ENCODE results near the gene MGMT. TPM values are rescaled to one million over a fixed set of nuclear protein-coding genes. Genes with fewer than 3 reads are reported as not detected.

MGMT gene
- total RNA-seq, 2 donors from 2014 or later, result 26.9 to 27.7 TPM

DNA sequence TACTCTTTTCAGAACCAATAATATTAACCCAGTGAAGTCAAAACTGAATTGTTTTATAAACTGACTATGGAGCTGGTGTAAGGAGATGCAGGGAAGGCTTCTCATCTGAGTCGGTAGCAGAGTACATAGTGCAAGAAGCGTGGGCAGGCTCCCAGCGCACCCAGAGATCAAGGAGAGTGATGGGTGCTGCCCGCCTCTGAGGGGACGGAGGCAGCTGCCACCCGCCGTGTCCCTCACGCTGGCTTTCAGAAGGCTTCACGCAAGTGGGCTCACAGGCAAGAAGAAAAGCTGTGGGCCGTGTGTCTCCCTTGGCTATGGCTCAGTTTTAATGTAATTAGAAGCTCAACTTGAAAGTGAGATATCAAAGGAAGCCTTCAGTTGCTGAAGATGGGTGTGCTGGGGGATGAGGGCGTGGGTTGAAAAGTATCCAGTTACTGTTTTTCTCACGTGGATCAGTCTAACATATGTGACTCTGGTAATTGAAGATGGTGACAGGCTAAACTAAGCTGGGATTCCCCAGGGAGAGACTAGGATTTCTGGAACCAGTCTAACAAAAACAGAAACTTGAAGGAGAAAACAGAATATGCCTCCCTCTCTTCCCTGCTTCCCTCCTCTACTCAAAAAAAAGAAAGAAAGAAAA is 159.9 kb downstream of the MGMT start:
- Mint-ChIP-seq H3K36me3 (peaks cover 9 to 21% of the 10 kb centered on the region in 2 donors), H3K27ac (no peak overlapping the region)
- no peak for ATAC-seq

DNA sequence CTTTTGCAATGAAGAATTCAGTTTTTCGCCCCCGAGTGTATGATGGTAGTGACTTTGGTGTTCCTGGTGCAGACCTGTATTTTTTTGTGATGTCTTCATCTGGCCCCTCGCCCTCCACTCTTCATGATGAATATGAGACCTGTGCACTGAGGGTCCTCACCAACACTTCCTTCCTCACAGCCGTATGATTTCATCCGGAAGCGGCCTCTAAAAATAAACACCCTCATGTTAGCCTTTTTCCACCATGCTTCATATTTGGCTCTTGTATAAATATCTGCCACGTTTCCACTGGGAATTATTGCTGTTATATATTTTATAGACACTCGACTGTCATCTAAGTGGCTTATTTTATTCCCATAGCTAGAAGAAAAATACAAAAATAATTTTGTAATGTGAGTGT is 160.4 kb downstream of the MGMT start:
- peaks cover 13 to 27% of the 10 kb centered on the region in 2 donors for H3K36me3 Mint-ChIP-seq
- DNase-seq (ENCODE audit: low spot score in 2 of 2) (no peak), ATAC-seq (no peak)
- H3K27ac Mint-ChIP-seq, result no peak overlapping the region
- peaks cover 2 to 8% of the 10 kb centered on the region in 2 donors for H3K9me3 Mint-ChIP-seq

More for the DNA sequence above, 159.9 kb downstream of the MGMT start:
- DNase-seq (ENCODE audit: low spot score in 2 of 2), result no peak
- peaks cover 0 to 8% of the 10 kb centered on the region in 2 donors for H3K9me3 Mint-ChIP-seq

DNA sequence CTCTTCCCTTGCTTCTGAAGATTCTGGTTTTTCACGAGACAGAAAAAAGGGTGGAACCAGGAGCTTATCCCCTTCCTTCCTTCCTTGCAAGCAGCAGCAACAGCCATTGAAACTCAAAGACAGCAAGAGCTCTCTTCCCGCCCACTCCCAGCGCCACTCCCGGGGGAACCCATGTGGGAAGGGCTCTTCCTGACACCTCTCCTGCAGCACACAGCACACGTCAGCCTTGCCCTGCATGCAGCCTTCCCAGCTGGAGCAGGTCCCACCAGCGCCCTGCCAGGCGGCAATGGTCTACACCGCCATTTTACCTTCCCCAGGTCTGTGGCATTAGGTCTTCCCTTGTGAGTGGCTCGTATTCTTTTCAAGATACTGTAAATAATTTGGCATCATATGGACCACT is 161.8 kb downstream of the MGMT start:
- Mint-ChIP-seq H3K9me3 (peaks cover 4 to 11% of the 10 kb centered on the region in 2 donors), H3K27ac (no peak overlapping the region), H3K36me3 (peaks cover 25 to 29% of the 10 kb centered on the region in 2 donors)
- ATAC-seq, result no peak
- no peak for DNase-seq (ENCODE audit: low spot score in 2 of 2)

DNA sequence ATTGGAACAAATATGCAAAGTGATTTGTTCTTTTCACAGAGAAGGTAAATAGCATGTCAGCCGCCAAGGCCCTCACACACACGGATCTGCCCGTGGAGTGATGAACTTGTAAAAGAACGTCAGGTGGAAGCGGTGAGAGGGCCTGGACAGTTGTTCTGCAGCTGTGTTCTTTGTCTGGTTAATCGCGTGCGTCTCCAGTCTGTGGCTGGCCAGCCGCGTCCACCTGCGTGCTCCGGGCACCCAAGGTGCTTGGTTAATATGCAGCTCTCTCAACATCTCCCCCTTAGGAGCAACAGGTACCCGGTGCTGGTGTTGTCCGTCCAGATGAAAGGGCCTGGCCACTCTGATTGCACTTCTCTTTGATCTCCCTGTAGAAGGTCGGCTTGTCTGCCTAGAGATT is 162.9 kb downstream of the MGMT start:
- no peak for ATAC-seq
- H3K36me3 Mint-ChIP-seq, result peaks cover 31 to 36% of the 10 kb centered on the region in 2 donors
- H3K27ac Mint-ChIP-seq, result no peak overlapping the region
- peaks cover 10 to 12% of the 10 kb centered on the region in 2 donors for H3K9me3 Mint-ChIP-seq
- no peak for DNase-seq (ENCODE audit: low spot score in 2 of 2)

GRCh38 chr10:129631006-129631405 is 164.0 kb downstream of the MGMT start:
- Mint-ChIP-seq H3K36me3 (peaks cover 35 to 47% of the 10 kb centered on the region in 2 donors), H3K27ac (no peak overlapping the region), H3K9me3 (peaks cover 12 to 14% of the 10 kb centered on the region in 2 donors)
- DNase-seq (ENCODE audit: low spot score in 2 of 2) (no peak), ATAC-seq (no peak)

DNA sequence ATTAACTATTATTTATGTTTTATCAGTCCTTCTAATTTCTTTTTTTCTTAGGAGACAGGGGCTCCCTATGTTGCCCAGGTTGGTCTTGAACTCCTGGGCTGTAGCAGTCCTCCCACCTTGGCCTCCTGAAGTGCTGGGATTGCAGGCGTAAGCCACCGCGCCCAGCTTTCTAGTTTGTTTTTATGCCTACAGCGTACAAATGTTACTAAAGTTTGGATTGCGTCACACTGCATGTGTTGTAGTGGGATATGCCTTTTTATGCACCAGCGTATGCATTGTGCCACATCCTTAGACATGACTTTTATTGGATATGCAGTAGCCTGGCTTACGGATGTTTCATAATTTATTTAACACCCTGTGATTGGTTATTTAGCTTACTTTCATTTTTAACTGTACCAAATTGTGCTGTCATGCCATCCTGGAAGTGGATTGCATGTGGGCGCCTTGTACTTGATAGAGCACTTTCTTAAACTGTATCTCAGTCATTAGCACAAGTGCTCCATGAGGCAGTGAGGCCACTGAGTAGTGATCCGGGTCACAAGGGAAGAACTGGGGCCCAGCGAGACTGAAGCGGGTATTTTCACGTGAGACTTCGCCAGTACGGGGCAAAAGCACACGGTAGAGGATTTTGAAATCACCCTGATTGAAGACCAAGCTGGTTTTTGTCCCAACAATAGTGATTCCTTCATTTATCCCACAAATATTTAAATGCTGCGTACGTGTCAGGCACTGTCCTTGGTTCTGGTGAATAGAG is 165.0 kb downstream of the MGMT start:
- DNase-seq (ENCODE audit: low spot score in 2 of 2) (no peak), ATAC-seq (no peak)
- H3K9me3 Mint-ChIP-seq, result peaks cover 12 to 14% of the 10 kb centered on the region in 2 donors
- H3K36me3 Mint-ChIP-seq, result peaks cover 40 to 48% of the 10 kb centered on the region in 2 donors
- H3K27ac Mint-ChIP-seq, result no peak overlapping the region

DNA sequence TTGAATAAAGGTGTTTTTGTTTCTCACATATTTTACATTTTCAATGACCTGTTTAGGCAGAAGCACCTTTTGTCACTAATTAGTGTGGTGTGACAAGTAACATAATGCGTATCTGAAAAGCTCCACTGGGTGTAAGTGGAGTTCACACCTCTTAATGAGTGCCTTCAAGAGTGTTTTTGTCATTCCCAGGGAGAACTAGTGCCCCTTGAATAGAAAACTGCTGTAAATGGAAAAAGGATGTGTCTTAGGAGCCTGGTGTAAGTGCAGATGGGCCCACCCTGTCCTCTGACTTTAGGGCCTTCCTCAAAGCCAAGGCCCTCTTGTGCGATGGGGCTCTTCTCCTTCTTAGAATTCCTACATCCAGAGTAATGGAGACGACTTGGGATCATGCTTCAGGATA is 170.0 kb downstream of the MGMT start:
- ATAC-seq, result no peak
- H3K36me3 Mint-ChIP-seq, result peaks cover 32 to 46% of the 10 kb centered on the region in 2 donors
- no peak overlapping the region for H3K27ac Mint-ChIP-seq
- DNase-seq (ENCODE audit: low spot score in 2 of 2), result no peak
- peaks cover 12 to 18% of the 10 kb centered on the region in 2 donors for H3K9me3 Mint-ChIP-seq

DNA sequence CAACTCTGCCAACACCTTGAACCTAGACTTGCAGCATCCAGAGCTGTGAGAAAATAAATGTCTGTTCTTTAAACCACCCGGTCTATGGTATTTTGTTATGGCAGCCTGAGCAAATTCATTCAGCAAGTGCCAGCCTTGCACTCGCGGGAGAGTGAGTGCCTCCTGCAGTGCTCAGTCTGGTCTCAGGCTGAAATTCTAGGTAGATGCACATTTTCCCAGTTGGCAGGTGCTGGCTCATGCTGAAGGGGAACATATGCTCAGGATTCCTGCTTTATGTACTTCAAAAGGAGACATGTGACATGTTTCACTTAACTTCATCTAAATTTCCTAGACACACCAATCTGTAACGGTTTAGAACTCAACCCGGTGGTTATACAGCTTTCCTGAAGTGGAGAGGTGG is 170.8 kb downstream of the MGMT start:
- peaks cover 8 to 18% of the 10 kb centered on the region in 2 donors for H3K9me3 Mint-ChIP-seq
- H3K27ac Mint-ChIP-seq, result no peak overlapping the region
- H3K36me3 Mint-ChIP-seq, result peaks cover 25 to 38% of the 10 kb centered on the region in 2 donors
- ATAC-seq (no peak), DNase-seq (ENCODE audit: low spot score in 2 of 2) (no peak)

GRCh38 chr10:129641351-129641750 is 174.3 kb downstream of the MGMT start:
- Mint-ChIP-seq H3K27ac (no peak overlapping the region), H3K9me3 (peaks cover 0 to 4% of the 10 kb centered on the region in 2 donors), H3K36me3 (peaks cover 6 to 7% of the 10 kb centered on the region in 2 donors)
- ATAC-seq (no peak), DNase-seq (ENCODE audit: low spot score in 2 of 2) (no peak)

DNA sequence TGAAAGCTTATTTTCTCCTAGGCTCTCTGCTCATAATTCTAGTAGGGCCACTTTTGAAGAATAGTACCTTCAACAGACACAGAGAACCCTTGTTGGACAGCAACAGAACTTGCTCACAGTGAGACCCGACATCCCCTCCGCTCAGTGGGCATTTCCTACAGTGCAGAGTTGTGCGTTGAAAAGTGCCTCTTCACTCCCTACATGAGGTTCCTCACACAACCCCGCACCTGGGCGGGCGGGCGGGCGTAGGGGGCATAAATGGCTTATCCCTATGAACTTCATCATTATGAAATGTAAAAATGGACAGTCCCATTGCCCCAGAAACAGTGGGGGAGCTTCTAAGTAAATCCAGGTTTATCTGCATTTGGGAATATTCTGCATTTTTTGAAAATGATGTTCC is 174.9 kb downstream of the MGMT start:
- Mint-ChIP-seq H3K9me3 (peaks cover 0 to 4% of the 10 kb centered on the region in 2 donors), H3K36me3 (peaks cover 5 to 7% of the 10 kb centered on the region in 2 donors), H3K27ac (no peak overlapping the region)
- DNase-seq (ENCODE audit: low spot score in 2 of 2) (no peak), ATAC-seq (no peak)

DNA sequence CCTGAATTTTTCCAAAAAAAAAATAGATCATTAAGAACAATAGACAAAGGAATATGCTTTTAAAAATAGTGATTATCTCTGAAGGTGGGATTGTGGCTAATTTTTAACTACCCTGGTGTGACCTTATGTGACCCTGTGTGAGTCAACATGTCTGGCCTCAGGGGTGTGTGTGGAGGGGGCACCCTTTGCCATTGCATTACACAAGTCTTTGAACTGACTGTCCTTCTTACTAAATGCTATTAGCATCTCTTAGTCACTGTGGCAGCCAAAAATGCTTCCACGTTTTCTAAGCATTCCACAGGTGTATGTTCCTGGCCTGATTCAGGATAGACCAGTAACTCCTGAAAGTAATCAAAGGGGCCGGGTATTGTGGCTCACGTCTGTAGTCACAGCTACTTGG is 175.4 kb downstream of the MGMT start:
- Mint-ChIP-seq H3K27ac (no peak overlapping the region), H3K9me3 (peaks cover 0 to 4% of the 10 kb centered on the region in 2 donors), H3K36me3 (peaks cover 5 to 7% of the 10 kb centered on the region in 2 donors)
- DNase-seq (ENCODE audit: low spot score in 2 of 2) (no peak), ATAC-seq (no peak)

DNA sequence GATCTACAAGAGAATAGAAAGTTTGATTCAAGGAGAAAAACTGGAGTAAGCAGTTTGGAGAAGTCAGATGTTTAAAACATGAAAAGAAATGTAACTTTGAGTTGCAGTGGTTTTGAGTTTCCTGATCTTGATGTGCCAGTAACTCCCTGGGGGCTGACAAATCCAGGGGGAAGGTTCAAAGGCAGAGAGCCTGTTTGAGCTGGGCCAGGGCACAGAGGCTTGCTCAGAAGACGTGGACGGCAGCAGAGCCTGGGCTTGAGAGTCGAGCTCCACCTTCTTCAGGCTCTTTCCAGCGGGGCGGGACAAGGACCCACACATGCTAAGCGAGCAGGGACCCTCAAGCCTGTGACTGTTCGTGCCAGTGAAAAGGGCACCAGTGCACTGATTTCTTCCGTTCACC is 176.2 kb downstream of the MGMT start:
- ATAC-seq (no peak), DNase-seq (ENCODE audit: low spot score in 2 of 2) (no peak)
- peaks cover 0 to 4% of the 10 kb centered on the region in 2 donors for H3K9me3 Mint-ChIP-seq
- peaks cover 5 to 7% of the 10 kb centered on the region in 2 donors for H3K36me3 Mint-ChIP-seq
- H3K27ac Mint-ChIP-seq, result no peak overlapping the region

DNA sequence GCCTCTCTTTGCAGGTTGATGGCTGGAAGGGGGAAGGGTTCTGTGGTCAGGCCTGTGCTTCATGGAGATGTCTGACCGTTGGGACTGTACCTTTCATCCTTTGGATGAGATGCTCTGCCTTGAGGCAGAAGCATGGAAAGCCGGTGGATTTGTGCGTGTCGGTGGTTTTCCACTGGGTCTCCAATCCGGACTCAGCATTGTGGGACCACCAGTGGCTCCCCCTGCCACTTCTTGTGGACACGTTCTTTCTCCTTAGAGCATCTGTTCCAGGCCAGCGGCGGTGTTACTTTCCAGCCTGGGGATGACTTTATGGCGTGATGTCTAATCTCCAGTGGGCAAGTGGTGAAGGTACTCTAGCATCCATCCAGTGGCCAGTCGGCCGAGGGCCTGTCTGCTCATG is 178.4 kb downstream of the MGMT start:
- DNase-seq (ENCODE audit: low spot score in 2 of 2) (no peak), ATAC-seq (no peak)
- H3K36me3 Mint-ChIP-seq, result peaks cover 0 to 11% of the 10 kb centered on the region in 2 donors
- peak overlapping the region in 1 of 2 donors; percentile 25 for H3K27ac Mint-ChIP-seq
- H3K9me3 Mint-ChIP-seq, result no peaks in the 10 kb centered on the region

DNA sequence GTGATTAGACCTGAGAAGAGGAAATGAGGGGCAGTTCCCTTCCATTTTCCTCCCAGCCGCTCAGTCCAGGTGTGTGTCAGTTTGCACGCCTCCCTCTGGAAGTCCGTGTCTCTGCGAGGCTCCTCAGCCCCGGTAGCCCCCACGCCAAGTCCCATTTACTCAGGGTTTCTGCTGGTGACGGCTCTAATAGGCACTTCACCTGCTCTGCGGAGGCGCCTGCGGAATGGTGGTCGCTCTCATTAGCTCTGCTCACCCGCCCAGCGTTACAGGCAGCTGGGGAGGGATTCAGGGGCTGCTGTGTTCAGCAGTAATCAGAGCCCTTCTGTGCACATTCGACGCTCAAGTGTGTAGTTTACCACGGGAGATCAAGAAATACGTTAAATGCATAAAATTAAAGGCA is 179.9 kb downstream of the MGMT start:
- Mint-ChIP-seq H3K36me3 (peaks cover 0 to 11% of the 10 kb centered on the region in 2 donors), H3K9me3 (no peaks in the 10 kb centered on the region), H3K27ac (no peak overlapping the region)
- ATAC-seq (no peak), DNase-seq (ENCODE audit: low spot score in 2 of 2) (no peak)

DNA sequence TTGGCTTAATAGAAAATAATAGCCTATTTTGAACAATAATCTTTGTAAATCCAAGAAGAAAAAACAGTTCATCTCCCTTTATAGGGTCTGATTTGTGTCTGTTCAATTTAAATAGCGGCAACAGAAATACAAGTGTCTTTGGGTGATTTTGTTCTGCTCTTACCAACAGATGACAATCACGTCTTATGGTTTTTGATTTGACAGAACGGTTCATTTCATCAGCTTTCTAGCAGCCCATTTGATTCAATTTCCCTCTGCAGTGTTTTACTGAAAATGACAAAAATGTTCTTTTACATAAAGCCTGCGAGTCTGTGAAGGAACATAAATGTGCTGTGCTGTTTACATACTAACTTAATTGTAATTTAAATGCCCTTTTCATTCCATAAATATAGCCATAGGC is 180.5 kb downstream of the MGMT start:
- no peak for ATAC-seq
- Mint-ChIP-seq H3K27ac (no peak overlapping the region), H3K9me3 (no peaks in the 10 kb centered on the region), H3K36me3 (peaks cover 0 to 11% of the 10 kb centered on the region in 2 donors)
- no peak for DNase-seq (ENCODE audit: low spot score in 2 of 2)

DNA sequence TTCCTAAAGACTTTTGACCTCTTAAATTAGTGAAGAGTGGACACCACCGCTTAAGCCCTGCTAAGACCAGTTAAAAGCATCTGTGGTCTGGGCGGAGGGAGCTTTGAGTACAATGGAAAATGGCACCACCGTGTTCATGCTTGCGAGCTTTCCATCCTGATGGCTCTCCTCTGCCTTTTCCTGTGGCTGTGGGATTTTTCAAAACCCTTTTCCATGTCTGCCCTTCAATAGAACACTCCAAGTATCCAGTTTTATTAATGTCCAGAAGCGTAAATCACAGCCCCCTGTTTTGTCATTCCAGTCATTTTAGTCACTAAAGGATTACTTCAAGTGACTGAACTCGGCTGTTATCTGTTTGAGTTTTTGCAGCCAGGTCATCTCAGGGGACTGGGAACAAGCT is 181.8 kb downstream of the MGMT start:
- H3K9me3 Mint-ChIP-seq, result no peaks in the 10 kb centered on the region
- no peak for DNase-seq (ENCODE audit: low spot score in 2 of 2)
- H3K36me3 Mint-ChIP-seq, result peaks cover 0 to 15% of the 10 kb centered on the region in 2 donors
- H3K27ac Mint-ChIP-seq, result no peak overlapping the region
- no peak for ATAC-seq

DNA sequence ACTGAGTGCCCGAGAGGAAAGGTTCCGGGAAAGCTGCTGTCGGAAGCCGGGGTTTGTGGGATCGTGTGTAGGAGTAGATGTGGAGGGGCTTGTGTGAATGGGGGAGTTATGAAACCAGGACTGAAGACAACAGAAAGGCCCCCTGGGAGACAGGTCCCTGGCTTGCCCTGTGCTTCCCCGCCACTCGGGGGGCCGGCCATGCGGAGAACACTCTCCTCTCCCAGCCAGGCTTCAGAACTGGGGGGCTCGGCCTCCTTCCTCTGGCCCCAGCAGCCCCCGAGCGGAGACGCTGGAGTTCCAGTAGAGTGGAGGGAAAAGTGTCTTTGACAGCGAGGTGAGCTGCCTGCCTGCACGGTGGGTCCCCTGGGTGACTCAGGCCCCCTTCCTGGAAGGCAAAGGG is 185.0 kb downstream of the MGMT start:
- Mint-ChIP-seq H3K36me3 (peaks cover 0 to 15% of the 10 kb centered on the region in 2 donors), H3K9me3 (no peaks in the 10 kb centered on the region), H3K27ac (no peak overlapping the region)
- ATAC-seq, result no peak
- no peak for DNase-seq (ENCODE audit: low spot score in 2 of 2)

All from activated naive CD4-positive, alpha-beta T cell treated with anti-CD3 and anti-CD28 coated beads, Interleukin-2, amount 50 U/mL, for 72 hours (primary cell).